Fibroblast of mammary gland (primary cell): ENCODE measurements around the gene UGGT2.

Experiments used
- DNase-seq: peaks from one replicate; pipeline ENCODE4 v3.0.0-alpha.2; 2010; ENCODE audit warnings: low read depth
- H3K4me3 ChIP-seq: 2 replicates; pipeline ENCODE4 v1.5.1; 2011; ENCODE audit warnings: low read depth, mild to moderate bottlenecking, low read length, moderate library complexity; ENCODE audit not compliant: control insufficient read depth
- CTCF ChIP-seq: conservative IDR thresholded peaks from 2 replicates; pipeline ENCODE4 v1.5.1; 2011; ENCODE audit warnings: low read depth, low read length, inconsistent platforms; ENCODE audit not compliant: control insufficient read depth, insufficient read depth

Gene UGGT2

GRCh38 chr13:96053003-96053703, at the start of gene UGGT2:
TSS of gene UGGT2 (minus strand) at chr13:96053401. CDS start at chr13:96053312, 89 bp downstream.
- peak within 1 kb of the TSS; percentile 87 for H3K4me3 ChIP-seq
- TF ChIP-seq CTCF = no peak
- DNase-seq = peak; percentile 94

GRCh38 chr13:96100457-96101220, 47.4 kb upstream of the UGGT2 start:
- TF ChIP-seq CTCF = no peak

GRCh38 chr13:96093296-96094006, 40.2 kb upstream of the UGGT2 start:
- DNase-seq = no peak
- no peak for TF ChIP-seq CTCF
- no peak overlapping the region for H3K4me3 ChIP-seq

More at GRCh38 chr13:96100457-96101220, 47.4 kb upstream of the UGGT2 start:
- H3K4me3 ChIP-seq = no peak overlapping the region
- no peak for DNase-seq

GRCh38 chr13:96091164-96092117, 38.2 kb upstream of the UGGT2 start:
- no peak for TF ChIP-seq CTCF
- no peak for DNase-seq
- no peak overlapping the region for H3K4me3 ChIP-seq

GRCh38 chr13:96090240-96091101, 37.3 kb upstream of the UGGT2 start:
- H3K4me3 ChIP-seq = no peak overlapping the region
- no peak for TF ChIP-seq CTCF
- peak; percentile 2 for DNase-seq
